Astrocyte of the spinal cord (primary cell): Measurements from ENCODE around the gene RPS6KC1.
"Not testable (repeated sequence)": the region's sequence is repeated elsewhere in the genome, so short reads cannot be mapped to it uniquely, and the experiment has no call there.

Experiments used
- DNase-seq: peaks from one replicate; pipeline ENCODE4 v3.0.0; 2011; ENCODE audit warnings: low read depth, low spot score
- H3K4me3 ChIP-seq: 2 replicates; pipeline ENCODE4 v1.5.1; 2011; ENCODE audit warnings: low read depth, mild to moderate bottlenecking, low read length, moderate library complexity
- CTCF ChIP-seq: IDR thresholded peaks from 2 replicates; pipeline ENCODE4 v1.5.1; 2012; ENCODE audit warnings: low read depth, mild to moderate bottlenecking, low read length, inconsistent platforms
- in situ Hi-C: cut with HindIII; loops from 2 replicates; pipeline ENCODE4 v1.10.0; 2017; ENCODE audit warnings: low sequenced_read_pairs

The RPS6KC1 gene

DNA sequence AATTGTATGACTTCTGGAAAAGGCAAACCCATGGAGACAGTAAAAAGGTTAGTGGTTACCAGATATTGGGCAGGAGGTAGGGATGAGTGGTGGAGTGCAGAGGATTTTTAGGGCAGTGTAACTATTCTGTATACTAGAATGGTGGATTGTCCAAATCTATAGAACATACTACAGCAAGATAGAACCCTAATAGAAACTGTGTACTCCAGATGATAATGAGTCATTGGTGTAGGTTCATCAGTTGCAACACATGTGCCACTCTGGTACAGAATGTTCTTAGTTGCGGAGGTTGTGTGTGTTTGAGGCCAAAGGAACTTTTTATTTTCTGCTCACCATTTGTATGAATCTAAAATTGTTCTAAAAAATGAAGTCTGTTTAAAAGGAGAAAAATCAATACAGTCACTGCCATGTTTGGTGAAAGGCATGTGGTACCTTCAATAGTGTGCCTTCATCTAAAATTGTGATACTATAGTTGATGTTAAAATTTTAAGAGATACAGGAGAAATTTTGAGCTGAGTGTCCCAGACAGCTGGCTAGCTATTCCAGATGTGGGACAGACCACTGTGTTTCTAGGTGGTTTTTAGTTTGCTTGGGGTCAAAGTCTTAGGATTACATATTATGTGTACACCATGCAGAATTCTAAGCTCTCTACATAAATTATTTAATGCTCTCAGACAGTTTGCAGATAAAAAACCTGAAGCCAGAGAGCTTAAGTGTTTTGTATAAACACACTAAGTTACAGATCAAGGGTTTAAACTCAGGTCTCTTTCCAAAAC lies 150.5 kb downstream of the RPS6KC1 start:
- in situ Hi-C loops, result no loop called here
- no peak for TF ChIP-seq CTCF
- H3K4me3 ChIP-seq, result no peak overlapping the region
- DNase-seq, result peak; percentile 24

DNA sequence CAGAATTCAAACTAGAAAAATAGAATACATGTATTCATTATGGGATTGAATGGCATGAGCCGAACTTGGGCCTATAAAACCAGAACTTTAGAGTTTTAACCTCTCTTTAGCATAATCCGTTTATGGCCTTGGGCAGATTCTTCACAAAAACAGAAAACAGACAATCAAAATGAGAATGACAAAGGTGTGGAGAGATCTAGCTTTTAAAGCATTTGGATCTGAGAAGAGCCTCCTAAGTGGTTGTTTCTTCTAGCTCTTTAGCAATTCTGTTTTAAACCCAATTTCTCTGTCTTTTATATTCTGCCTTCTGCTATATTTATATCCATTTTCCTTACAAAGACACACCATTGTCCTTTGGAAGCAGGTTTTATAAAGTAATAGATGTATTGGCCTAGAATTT lies 160.2 kb downstream of the RPS6KC1 start:
- in situ Hi-C loops, result no loop called here
- no peak overlapping the region for H3K4me3 ChIP-seq
- TF ChIP-seq CTCF, result no peak
- no peak for DNase-seq

- in situ Hi-C loops, H3K4me3 ChIP-seq, DNase-seq: not testable (repeated sequence)
Measured at GRCh38 chr1:213219076-213219475, 168.0 kb downstream of the RPS6KC1 start.

GRCh38 chr1:213221209-213221608 lies 170.2 kb downstream of the RPS6KC1 start:
- in situ Hi-C loops, result no loop called here
- no peak for TF ChIP-seq CTCF
- DNase-seq, result no peak
- H3K4me3 ChIP-seq, result no peak overlapping the region

DNA sequence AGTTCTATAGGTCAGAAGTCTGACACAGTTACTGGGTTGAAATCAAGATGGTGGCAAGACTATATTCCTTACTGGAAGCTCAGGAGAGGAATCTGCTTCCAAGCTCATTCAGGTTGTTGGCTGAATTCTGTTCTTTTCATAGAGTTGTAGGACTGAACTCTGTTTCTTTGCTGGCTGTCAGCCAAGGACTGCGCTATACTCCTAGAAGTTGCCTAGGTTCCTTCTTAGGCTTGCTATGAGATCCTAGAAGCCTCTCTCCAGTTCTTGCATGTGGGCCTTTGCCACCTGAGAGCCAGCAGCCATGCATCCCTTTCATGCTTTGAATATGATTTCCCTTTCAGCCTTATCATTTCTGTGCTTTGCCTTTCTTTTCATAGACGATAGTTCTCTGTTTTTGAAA lies 176.4 kb downstream of the RPS6KC1 start:
- no peak for TF ChIP-seq CTCF
- DNase-seq, result no peak
- in situ Hi-C loops, result no loop called here
- H3K4me3 ChIP-seq, result no peak overlapping the region

GRCh38 chr1:213231795-213232231 lies 180.8 kb downstream of the RPS6KC1 start:
- peak; percentile 41 for DNase-seq
- in situ Hi-C loops, result no loop called here
- no peak overlapping the region for H3K4me3 ChIP-seq
- TF ChIP-seq CTCF, result no peak

DNA sequence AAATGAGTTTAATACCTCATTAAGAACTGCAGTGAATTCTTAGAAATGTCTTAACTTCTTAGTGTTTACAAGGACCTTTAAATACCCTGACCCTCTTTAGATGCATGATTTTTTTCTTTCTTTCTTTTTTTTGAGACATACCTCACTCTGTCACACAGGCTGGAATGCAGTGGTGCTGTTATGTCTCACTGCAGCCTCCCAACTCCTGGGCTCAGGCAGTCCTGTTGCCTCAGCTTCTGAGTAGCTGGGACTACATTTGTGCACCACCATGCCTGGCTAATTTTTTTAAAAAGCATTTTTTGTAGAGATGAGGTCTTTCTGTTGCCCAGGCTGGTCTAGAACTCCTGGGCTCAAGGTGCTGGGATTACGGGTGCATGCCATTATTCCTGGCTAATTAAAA lies 191.8 kb downstream of the RPS6KC1 start:
- no peak for DNase-seq
- H3K4me3 ChIP-seq, result no peak overlapping the region
- no peak for TF ChIP-seq CTCF
- in situ Hi-C loops, result no loop called here
